Dedifferentiated amniotic fluid mesenchymal stem cell (primary cell): ENCODE measurements around the gene BIRC7.
"Not testable (repeated sequence)": the region's sequence is repeated elsewhere in the genome, so short reads cannot be mapped to it uniquely, and the experiment has no call there.

Experiments used
- DNase-seq: peaks from one replicate; pipeline ENCODE4 v3.0.0-alpha.2; 2016; ENCODE audit errors: extremely low spot score

BIRC7 gene

GRCh38 chr20:63248835-63249591, 13.3 kb downstream of the BIRC7 start:
- DNase-seq = no peak

- no peak for DNase-seq
These were observed 14.2 kb downstream of the BIRC7 start for GRCh38 chr20:63249891-63250290.

DNA sequence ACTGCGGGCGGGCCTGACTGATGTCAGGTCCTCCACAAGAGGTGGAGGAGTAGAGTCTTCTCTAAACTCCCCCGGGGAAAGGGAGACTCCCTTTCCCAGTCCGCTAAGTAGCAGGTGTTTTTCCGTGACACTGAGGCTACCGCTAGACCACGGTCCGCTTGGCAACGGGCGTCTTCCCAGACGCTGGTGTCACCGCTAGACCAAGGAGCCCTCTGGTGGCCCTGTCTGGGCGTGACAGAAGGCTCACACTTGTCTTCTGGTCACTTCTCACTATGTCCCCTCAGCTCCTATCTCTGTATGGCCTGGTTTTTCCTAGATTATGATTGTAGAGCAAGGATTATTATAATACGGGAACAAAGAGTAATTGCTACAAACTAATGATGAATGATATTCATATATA, 15.6 kb downstream of the BIRC7 start:
- not testable (repeated sequence) for DNase-seq

GRCh38 chr20:63252284-63252711, 16.6 kb downstream of the BIRC7 start:
- DNase-seq = no peak

DNA sequence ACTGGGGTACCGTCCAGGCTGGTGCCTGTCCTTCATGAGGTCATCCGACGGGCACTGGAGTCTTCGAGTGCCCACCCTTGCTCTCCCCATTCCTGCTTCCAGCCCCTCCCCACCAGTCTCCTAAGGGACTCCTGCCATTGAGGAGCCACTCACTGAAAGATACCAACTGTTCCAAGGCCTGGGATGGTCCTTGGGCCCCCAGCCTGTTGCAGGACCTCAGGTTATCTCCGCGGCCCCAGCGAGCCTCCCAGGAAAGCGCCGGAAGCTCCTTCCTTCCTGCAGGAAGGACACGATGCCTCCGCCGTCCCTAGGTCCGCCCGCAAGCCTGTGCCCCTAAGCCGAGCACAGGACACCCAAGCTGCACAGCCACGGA, 17.3 kb downstream of the BIRC7 start:
- DNase-seq = no peak

DNA sequence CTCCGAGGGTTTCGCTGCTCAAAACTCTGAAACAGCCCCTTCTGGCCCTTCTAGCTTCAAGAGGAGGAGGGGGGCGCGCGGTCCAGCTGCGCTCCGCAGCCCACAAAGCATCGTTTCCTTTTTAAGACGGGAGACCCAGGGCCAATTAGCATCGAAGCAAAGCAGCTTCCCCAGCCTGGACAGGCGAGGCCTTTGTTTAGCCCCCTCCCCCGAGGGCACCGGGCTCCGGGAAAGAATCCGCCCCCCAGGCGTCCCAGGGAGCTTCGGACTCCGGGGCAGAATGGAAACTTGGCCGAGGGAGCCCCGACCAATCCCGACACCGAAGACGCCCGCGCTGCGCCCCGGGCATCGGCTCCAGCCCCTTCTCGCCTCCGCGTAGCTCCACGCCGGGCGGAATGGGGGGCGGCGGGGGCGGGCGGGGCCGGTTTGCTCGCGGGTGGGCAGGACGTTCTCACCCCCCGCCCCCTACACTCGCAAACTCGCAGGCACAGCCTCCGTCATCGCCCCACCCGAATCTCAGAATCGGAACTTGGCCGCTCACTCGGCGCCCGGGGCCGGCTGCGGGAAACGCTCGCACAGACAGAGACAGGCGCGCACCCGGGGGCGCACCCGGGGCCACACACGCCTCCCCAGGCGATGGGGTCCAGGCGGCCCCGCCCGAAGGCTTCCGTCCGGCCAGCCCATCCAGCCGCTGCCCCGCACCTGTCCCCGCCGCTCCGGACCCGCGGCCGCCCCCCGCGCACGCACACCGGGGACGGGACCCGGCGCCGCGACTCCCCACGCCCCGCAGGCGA, 17.9 kb downstream of the BIRC7 start:
- DNase-seq = no peak

DNA sequence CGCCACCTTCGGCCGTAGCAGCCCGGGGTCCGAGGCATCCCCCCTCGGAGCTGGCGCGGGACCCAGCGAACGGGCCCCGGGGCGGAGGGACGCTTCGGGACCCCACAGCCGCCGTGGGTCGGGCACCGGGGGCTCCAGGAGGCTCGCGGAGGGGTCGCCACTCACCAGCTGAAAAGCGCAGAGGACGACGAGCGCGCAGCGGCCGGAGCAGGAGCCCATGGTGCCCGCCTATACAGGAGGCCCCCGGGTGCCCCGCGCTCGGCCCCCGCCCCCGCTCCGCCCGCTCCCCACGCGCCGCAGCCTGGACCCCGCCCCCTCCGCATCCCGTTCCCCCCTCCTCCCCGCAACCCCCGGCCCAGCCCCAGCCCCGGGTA, 18.5 kb downstream of the BIRC7 start, which contains the start of gene NKAIN4:
Gene NKAIN4 (minus strand): TSS at position 232 of the 374 bp plus-strand sequence. CDS start 13 bp downstream, at position 219.
- no peak for DNase-seq

GRCh38 chr20:63254606-63255384, 19.1 kb downstream of the BIRC7 start:
- DNase-seq = no peak

DNA sequence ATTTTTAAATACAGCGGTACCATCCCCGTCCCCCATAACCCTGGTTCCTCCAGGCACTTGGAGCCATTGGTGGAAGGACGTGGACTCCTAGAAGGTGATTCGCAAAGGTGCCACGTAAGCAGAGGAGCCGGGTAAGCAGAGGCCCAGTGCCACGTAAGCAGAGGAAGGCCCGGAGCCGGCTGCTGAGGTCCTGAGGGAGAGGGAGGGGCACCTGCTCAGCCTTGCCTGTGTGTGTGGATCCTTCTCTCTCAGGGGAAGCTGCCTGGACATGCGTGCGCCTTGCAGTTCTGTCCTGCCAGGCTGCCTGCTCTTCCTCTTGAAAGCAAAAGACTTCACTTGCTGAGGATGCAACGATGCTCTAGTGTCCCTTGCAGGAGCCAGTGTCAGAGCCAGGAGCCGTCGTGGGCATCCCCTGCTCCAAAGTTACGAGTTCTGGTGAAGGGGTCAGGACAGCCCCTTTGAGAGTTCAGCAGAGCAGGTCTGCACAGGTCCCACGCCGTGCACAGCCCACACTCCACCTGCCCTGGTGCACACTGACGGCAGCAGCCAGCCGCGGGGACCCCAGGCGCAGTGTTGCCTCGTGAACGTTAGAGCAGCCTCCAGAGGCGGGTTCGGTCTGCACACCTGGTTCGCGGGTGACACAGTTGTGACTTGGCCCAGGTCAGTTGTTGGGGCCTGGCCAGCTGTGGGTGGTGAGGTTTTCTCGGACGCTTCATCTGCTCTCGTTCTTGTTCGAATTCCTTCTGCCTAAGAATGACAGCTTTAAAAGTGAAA, 20.4 kb downstream of the BIRC7 start:
- DNase-seq = no peak

DNA sequence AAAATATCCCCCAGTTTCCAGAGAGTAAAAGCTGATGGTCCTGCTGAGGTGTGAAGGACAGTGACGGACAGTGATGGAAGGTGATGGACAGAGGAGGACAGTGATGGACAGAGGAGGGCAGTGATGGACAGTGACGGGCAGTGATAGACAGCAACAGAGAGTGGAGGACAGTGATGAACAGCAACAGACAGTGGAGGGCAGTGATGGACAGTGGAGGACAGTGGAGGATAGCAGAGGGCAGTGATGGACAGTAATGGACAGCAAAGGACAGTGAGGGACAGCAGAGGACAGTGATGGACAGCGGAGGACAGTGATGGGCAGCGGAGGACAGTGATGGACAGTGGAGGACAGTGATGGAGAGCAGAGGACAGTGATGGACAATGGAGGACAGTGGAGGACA, 21.2 kb downstream of the BIRC7 start:
- no peak for DNase-seq

GRCh38 chr20:63257629-63258028, 21.9 kb downstream of the BIRC7 start:
- DNase-seq = no peak

DNA sequence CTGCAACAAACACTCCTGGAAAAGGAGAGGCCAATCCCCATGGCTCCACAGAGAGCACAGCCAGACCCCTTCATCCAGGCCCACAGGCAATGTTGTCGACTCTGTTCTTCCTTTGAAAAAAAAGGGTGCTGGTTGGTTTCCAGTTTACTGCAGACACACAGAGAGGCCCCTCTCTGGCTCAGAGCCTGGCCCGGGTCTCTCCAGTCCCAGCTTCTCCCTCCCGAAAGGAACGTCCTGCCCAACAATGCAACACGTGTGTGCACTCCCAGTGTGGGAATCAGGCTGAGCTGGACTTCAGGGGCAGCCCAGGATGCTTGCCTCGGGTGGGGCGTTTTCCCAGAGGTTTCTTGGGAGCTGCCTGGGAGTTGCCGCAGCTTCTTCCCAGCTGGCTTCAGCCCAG, 23.1 kb downstream of the BIRC7 start:
- DNase-seq = no peak

DNA sequence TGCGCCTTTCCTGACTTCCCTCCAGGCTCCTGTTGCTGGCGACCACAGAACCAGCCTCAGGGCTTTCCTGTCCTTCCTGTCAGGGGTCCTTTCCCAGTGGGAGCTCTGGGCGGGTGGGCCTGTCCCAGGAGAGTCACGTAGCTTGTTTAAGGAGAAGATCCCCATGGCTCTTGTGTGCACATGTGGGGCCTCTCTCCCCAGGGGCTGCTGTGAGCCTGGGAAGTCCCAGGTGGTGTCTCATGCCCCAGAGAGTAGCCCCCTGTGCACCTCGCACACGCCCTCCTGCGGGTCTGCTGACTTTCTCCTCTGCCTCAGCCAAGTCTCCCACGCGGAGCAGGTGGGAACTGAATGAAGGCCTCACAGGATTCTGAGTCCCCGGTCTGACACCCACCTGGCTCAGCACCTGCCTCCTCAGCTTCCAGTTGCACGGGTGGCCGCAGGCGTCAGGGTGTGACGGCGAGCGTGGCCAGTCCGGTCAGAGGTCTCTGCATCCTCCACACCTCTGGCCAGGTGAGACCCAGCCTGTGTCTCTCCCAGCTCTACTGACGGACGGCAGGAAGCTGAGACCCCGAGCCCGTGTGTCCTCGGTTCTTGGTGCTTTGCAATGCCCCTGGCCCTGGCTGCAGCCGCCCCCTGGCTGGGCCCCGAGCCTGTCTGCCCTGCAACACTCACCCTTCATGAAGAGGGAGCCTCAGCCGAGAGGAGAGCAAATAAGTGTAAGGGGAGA, 24.2 kb downstream of the BIRC7 start:
- DNase-seq = no peak

DNA sequence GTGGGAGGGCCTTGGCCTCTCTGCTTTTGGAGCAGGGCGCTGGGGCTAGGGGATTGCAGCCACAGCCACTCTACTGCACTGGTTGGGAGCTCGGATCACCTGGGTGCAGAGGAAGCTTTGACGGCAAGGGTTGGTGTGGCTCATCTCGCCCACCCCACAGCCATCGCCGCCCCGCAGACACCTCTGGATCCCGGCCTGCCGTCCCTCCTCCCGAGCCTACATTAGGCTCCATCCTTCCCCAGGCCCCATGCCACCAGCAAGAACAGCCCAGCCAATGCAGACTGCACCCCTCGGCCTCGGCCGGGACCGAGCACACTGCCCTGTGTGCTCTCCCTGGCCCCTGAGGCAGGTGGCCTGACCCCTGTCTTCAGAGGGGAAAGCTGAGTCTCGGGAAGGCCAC, 24.8 kb downstream of the BIRC7 start:
- DNase-seq = no peak

DNA sequence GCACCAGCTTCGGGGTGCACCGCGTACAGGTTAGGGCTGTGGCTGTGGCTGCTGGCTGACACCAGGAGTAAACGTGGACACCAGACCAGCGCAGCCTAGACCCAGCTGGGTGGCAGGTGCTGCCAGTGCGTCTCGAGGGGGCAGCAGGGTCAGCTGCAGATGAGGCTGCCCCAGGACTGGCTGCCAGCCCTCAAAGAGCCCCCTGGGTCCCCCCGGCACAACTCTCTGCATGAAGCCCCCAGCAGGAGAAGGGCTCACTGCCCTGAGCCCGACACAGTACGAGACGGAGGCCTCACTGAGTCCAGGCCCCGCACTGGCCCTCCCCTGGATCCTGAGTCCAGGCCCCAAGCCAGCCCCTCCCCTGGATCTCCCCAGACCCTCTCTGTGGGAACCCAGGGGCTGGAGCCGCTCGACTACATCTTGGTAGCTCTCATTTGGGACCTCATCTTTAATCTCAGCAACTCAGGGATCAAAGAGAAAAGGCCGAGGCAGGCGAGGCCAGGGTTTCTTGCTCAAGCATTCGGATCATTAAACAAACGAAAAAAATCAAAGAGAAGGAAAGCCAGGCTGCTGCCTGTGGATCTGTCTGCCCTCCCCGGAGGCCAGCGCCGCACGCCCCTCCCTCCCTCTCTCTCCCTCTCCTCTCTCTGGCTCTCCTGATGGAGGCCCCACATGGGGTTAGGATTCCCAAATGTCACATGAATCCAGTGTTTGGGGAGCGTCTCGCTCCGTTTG, 25.5 kb downstream of the BIRC7 start:
- peak; percentile 17 for DNase-seq

- no peak for DNase-seq
These were observed 26.3 kb downstream of the BIRC7 start for GRCh38 chr20:63261795-63262528.

DNA sequence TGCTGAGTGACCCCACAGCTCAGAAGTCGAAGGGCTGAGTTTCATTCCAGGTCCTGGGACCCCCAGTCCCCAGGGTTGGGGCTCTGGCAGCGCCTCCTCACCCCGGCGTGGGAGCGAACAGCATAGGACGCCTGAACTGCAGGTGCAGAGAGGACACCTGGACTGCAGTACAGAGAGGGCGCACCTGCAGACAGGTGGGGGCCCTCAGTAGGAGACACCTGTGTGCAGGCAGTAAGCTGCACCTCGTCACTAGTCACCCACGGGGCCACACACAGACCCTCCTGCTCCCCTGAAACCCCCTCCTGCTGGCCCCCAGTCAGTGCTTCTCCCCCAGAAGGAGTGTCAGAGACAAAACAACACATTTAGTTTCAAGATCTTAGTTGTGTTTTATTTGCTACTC, 27.1 kb downstream of the BIRC7 start:
- no peak for DNase-seq

GRCh38 chr20:63264000-63264399, 28.3 kb downstream of the BIRC7 start:
- DNase-seq = no peak

DNA sequence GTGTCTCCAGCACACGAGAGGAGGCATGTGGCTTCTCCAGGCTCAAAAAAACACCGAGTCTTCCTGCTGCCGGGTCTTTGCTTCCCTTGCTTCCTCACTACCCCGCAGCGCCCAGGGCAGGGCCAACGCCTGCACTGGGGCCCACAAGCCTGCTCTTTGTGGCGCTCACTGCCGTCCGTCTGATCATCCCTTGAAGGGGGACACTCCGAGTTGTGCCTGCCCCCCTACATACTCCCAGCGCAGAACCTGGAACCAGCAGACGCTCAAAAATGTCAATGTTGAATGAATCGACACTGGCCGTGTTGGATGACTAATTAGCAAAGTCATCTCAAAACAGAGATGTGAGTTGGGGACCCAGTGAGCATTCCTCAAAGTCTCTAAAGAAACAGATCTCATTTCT, 28.8 kb downstream of the BIRC7 start:
- DNase-seq = no peak
